Dedifferentiated amniotic fluid mesenchymal stem cell (primary cell): ENCODE data around the gene ADARB2.

Experiments
- DNase-seq: peaks from one replicate; pipeline ENCODE4 v3.0.0-alpha.2; 2016; ENCODE audit errors: extremely low spot score

The ADARB2 gene

DNA sequence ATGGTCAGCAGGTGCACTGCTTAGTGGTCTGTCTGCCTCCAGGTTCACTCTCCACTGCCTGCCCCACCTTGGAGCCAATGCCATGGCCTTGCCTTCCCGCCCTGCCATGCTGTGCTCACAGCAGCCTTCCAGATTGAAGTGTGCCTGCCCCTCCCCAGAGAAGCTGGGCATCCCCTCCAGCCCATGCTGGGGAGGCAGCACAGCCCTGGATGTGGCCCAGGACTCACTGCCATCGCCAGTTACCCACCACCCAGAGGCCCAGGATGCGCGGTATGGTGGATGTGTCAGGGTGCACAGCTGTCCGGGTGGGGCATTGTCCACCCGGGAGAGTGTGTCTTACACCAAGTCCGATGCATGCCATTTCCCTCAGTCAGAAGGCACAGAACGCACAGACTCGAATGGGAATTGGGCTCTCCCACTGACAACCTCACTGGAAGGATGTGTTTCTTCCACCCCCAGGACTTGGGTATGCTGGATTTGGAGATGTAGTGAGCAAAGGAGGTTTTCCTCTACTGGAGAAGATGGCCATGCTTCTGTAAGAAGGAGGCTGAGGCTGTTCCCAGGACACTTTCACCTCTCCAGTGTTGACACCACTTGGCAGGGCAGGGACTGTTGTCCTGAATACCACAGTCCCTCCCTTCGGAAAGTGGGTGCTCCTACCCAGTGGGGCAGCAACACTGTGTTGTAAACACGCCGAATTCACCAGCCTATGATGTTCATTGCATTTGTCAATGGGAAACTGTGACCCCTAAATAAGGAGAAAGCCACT, 122.0 kb downstream of the ADARB2 start:
- no peak for DNase-seq

DNA sequence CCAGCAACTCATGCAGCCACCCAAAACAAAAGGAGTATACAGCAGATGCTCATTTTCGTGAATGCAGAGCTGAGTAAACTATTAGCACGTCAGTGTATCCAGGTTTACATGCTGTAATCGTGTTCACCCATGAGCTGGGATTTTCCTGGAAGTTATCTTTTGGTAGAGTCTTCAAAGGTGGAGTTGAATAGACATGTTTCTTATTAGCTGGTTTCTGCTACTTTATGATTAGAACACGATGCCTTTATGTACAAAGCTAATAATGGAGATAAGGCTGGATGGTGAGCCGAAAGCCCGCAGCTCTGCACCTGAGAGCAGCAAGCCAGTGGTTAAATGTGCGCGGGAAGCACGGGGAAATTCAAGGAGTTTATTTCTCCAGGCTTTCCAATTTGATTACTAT, 123.8 kb downstream of the ADARB2 start:
- DNase-seq, result no peak

DNA sequence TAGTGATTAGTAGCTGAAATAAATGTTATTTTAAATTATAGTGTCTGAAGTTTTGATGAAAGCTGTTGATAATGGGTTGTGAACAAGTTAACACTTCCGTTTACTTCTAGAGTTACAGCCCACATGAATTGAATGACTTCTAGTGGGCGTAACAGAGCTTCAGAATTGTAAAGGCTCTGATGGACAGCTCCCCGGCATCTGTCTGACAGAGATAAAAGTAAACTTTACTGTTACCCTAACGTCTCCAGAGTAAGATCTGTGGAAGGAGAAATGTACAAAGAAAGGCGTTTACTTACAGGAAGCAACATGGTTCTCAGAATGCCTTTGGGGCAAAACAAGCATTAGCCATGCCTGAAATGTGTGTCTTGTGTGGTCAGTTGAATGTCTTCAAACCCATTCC, 124.4 kb downstream of the ADARB2 start:
- DNase-seq, result no peak

GRCh38 chr10:1611936-1612550, 125.3 kb downstream of the ADARB2 start:
- no peak for DNase-seq

- DNase-seq, result no peak
Observed at GRCh38 chr10:1610986-1611770, 126.1 kb downstream of the ADARB2 start.

DNA sequence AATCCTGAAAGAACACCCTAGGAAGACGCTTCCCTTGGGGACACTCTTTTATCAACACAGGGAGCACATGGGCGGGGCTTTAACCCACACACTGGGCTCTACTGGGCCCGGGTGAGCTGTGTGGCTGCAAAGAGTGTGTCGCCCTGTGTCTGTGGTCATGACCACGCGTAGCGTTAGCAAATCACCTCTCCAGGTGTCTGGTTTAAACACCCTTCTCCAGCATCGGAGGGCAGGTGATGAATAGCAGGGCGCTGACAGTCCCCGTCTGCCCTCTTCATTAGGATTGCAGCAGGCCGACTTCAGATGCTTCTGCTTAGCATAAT, 127.7 kb downstream of the ADARB2 start:
- DNase-seq, result no peak

GRCh38 chr10:1608851-1609647, 128.3 kb downstream of the ADARB2 start:
- no peak for DNase-seq

- no peak for DNase-seq
Observed at GRCh38 chr10:1608408-1608807, 128.9 kb downstream of the ADARB2 start.

DNA sequence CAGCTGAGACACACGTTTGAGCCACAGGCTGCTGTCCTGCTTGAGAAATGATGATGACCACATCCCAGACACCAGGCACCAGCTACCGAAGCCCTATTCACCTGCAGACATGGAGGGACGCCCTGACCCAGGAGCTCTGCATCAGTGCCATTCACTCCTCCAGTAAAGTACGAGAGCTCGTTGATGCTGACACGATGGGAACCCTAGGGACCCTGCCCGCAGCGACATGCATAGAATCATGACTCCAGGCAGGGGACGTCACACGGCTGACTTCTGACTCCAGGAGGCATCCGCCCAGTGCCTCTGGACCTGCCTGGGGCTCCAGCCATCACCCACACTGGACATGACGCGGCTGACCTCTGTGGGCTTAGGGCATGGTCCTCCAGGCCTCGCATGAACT, 129.9 kb downstream of the ADARB2 start:
- no peak for DNase-seq

DNA sequence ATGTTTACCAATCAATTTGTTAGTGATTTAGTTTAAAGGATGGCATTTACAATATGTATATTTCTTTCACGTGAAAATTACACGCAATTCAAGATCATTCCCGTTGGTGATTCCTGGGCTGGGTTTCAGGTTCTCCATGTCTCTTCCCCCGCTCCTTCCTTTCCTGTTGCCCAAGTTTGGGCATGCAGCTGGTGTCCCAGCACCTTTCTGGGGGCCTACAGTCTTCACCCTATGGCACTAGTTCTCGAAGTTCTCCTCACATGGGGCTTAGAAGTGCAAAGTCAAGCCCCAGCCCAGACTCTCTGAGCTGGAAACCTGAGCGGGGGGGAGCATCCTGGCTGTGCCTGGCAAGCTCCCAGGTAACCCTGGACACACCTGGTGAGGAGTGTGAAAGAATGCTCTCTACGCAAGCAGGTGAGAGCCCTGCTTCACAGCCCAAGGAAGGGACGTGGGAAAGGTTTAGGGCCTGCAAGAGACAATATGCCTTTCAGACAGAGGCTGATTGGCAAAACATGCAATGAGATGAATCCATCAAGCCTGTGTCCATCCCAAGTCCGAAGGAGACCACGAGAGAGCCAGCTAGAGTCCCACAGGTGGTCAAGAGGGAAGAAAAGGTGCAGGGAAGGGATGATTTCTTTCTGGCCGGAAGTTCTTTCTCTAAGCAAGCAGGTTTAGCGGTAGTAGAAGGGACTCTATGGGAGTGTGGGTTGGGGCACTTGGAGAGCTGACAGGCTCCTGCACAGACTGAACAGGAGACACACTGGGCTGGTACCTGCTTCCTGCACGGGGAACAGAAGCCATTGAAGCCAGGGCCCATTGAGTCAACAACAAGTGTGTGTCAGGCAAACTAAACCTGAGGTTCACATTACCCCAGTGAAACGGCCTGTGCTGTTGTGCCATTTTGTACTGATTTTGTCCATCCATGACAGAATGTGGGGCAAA, 131.1 kb downstream of the ADARB2 start:
- DNase-seq, result no peak

GRCh38 chr10:1605121-1605520, 132.2 kb downstream of the ADARB2 start:
- no peak for DNase-seq

DNA sequence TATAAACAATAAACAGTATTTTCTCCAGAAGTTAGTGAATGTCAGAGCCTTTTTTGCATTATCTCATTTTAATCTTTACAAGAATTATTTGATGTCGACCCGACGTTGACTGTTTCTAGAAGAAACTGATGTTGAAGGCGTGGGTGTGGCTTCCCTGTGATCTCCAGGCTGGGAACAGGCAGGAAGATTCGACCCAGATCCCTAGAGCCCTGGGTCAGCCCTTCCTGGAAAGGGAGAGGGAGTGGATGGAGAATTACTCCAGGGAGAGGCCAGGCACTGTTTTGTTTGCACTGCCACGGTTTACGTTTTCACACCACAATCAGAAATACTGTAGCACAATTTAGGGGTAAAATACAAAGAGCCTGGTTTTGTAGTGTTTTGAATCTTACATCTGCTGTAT, 133.1 kb downstream of the ADARB2 start:
- no peak for DNase-seq

DNA sequence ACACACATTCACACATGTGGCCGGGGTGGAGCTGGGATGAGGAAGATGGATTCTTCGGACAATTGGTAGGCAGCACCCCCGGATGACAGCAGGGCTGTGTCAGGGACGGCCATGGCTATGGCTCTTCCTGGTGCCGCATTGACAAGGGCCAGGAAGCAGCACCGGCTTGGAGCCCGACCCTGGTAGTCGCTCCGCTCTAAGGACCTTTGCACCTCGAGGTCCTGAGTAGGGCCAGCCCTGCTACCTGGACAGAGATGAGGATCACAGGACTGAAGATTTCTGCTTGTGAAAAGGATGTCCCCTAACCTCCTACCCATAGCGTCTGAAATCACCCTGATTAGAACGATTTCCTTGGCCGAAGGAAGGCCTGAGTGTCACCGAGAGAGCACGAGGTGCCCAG, 134.1 kb downstream of the ADARB2 start:
- no peak for DNase-seq

DNA sequence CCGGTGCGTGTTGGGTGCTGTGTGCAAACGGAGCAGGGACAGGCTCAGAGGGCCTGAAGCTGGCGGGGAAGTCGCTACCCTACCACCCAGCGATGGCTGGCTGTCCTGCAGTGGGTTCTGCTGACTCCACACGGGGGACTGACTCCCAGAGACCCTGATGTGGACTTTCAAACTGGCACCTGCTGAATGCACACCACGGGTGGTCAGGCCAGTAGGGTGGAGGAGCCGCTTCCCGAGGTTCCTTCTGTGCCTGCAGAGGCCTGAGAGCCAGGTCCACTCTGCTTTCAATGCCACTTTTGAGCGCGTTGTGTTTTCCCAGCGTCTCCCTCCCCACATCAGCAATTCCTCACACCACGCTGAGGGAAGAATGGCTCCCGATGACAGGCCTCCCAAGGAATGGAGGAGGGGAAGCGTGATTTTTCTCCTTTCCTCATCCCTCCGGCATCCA, 135.3 kb downstream of the ADARB2 start:
- no peak for DNase-seq

- DNase-seq, result no peak
Observed at GRCh38 chr10:1601406-1601805, 135.9 kb downstream of the ADARB2 start.

DNA sequence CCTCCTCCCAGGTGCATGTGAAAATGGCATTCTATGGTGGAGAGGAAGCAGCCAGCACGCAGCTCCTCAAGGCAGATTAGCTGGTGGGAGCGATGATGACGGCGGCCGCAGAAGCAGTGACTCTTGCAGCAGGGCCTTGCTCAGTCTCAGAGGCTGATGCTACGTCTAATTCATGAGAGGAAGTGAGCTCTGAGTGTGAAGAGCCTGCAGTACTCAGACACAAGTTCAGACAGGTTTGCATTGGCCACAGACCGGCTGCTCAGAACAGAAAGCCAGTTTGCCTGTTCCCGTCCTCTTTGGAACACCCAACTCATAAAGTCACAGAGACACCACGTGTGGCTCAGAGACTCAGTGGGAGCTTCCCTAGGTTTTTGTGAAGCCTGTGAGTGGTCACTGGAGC, 136.5 kb downstream of the ADARB2 start:
- no peak for DNase-seq

- DNase-seq, result no peak
Observed at GRCh38 chr10:1598393-1599153, 138.8 kb downstream of the ADARB2 start.

DNA sequence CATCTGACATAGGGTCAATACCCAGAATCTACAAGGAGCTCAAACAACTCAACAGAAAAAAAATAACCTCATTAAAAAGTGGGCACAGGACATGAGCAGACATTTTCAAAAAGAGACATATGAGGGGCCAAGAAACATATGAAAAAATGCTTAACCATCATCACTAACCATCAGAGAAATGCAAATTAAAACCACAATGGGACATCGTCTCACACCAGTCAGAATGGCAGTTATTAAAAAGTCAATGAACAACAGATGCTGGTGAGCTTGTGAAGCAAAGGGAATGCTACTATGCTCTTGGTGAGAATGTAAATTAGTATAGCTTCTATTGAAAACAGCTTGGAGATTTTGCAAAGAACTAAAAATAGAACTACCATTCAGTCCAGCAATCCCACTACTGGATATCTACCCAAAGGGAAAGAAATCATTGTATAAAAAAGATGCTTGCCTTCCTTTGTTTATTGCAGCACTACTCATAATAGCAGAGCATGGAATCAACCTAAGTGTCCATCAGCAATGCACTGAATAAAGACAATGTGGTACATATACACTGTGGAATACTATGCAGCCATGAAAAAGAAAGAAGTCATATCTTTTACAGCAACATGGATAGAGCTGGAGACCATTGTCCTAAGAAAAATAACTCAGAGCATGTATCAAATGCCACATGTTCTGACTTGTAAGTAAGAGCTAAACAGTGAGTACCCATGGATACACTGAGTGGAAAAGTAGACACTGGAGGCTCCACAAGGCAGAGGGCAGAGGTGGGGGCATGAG, 139.8 kb downstream of the ADARB2 start:
- no peak for DNase-seq

DNA sequence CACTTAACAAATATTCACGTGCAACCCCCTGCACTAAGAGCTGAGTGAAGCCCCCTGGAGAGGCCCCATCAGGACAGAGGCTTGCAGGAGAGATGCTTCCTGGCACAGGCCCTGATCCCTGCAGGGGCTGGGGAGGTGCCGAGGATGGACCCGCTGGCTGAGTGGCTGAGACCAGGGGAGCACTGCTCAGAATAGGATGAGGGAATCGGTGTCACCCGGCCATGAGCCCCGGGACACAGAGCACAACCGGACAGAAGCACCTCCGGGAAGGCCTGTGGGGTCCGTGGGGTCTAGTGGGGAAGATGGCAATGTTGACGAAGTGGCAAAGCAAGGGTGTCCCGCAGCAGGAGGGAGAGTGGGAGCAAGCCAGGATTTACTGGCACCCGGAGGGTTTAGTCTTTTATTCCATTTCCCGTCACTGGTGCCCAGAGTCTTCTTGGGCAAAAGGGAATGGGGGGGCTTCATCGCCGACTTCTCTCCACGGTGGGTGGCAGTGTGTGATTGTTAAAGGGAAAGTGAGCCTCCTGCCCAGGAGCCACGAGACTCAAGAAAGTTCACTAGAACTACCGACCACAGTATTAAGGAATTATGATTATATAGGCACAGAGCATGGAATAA, 140.7 kb downstream of the ADARB2 start:
- DNase-seq, result no peak
